GM20431 (cell line): Measurements from ENCODE around the gene TNFRSF21.

ENCODE experiments used
- in situ Hi-C: fragments of 300-500 bp; cut with MseI, MboI; formaldehyde crosslinking; loops from one replicate; pipeline ENCODE4 v1.15.0; 2020; ENCODE audit warnings: low sequenced_read_pairs; ENCODE audit not compliant: unreplicated experiment

Gene TNFRSF21

GRCh38 chr6:47256361-47256760 lies 53.3 kb downstream of the TNFRSF21 start:
- in situ Hi-C loops = no loop called here

DNA sequence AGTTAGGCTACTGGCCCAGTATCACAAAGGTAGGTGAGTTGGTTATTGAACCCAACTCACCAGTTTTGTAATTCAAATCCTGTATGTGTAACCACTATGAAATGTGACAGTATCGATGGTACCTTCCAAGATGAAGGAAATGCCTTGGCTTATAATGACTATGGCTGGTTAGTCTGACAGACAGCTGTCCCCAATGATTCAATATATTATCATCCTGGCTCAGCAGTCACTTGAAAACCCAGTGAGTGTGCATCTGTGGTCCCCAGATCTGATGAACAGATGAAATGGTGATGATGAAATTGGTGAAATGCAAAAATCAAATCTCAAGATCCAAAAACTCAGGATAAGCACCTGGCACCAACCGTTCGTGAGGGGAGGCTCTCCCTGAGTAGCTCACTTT lies 54.8 kb downstream of the TNFRSF21 start:
- in situ Hi-C loops = no loop called here

DNA sequence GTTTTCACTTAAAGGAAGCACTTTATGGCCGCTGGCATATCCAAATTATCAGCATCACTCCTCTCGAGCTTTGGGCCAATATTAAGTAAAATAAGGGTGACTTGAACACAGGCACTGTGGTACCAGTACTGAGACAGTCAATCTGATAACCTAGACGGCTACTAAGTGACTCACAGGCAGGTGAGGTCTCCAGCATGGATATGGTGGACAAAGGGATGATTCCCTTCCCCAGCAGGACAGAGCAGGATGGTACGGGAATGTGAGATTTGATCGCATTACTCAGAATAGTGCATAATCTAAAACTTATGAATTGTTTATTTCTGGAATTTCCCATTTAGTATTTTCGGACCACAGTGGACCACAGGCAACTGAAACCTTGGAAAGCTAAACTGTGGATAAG lies 55.7 kb downstream of the TNFRSF21 start:
- in situ Hi-C loops = no loop called here

- in situ Hi-C loops = no loop called here
Observed at GRCh38 chr6:47253136-47253535, 56.6 kb downstream of the TNFRSF21 start.

GRCh38 chr6:47252633-47253032 lies 57.1 kb downstream of the TNFRSF21 start:
- in situ Hi-C loops = no loop called here

DNA sequence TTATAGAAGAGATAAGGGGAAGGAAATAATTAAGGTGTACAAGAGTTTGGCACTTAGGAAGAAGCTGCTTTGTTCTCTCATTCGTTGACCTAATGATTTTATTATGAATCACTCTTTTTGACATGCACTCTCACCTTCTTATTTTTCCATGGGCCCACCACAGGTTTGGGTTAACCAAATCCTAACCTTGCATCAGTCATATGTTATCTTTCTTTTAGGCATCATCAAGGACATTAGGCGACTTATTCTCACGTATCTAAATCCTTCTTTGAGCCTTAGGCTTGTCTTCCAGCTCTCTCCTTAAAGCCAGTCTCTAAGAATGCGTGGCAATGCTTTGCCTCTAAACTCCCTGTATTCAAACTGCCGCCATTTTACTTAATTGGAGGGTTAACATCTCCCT lies 58.3 kb downstream of the TNFRSF21 start:
- in situ Hi-C loops = no loop called here

GRCh38 chr6:47250302-47250701 lies 59.4 kb downstream of the TNFRSF21 start:
- in situ Hi-C loops = no loop called here

- in situ Hi-C loops = no loop called here
Observed at GRCh38 chr6:47248446-47248845, 61.3 kb downstream of the TNFRSF21 start.

- in situ Hi-C loops = no loop called here
Observed at GRCh38 chr6:47247227-47247797, 62.4 kb downstream of the TNFRSF21 start.

DNA sequence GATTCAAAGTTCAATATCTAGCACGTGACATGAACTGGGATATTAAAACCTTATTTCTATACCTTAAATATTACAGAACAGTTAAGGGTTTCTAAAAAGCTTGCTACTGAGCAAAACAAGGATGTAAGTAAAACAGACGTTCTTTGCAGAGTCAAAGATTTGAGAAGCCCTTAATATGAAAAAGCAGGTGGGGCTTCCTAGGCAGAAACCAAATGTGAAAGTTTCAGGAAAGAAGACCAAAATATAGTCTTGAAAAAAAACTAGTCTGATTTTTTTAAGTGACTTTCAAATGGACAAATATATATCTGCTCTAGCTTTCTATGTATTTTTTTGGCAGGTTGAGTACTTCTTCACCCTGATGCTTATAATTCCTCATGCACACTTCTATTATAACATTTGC lies 63.2 kb downstream of the TNFRSF21 start:
- in situ Hi-C loops = no loop called here

DNA sequence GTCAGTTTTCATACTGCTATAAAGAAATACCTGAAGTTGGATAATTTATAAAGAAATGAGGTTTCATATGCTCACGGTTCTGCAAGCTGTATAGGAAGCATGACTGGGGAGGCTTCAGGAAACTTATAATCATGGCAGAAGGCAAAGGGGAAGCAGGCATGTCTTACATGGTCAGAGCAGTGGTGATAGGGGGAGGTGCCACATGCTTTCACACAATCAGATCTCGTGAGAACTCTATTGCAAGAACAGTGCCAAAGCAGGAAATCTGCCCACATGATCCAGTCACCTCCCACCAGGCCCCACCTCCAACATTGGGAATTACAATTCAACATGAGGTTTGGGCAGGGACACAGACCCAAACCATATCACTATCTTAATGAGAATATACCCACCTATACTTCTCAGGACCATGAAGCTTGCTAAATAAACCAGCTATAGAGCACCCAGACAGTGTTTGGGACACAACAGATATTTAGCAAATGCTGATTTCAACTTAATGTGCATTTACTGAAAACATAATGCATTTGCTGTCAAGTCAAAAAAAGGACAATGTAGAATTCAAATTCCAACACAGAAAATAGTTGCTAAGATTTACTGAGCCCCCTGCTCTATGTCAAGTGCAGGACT lies 63.8 kb downstream of the TNFRSF21 start:
- in situ Hi-C loops = no loop called here

GRCh38 chr6:47242483-47243386 lies 67.0 kb downstream of the TNFRSF21 start:
- in situ Hi-C loops = no loop called here

GRCh38 chr6:47241742-47242482 lies 67.8 kb downstream of the TNFRSF21 start:
- in situ Hi-C loops = no loop called here

DNA sequence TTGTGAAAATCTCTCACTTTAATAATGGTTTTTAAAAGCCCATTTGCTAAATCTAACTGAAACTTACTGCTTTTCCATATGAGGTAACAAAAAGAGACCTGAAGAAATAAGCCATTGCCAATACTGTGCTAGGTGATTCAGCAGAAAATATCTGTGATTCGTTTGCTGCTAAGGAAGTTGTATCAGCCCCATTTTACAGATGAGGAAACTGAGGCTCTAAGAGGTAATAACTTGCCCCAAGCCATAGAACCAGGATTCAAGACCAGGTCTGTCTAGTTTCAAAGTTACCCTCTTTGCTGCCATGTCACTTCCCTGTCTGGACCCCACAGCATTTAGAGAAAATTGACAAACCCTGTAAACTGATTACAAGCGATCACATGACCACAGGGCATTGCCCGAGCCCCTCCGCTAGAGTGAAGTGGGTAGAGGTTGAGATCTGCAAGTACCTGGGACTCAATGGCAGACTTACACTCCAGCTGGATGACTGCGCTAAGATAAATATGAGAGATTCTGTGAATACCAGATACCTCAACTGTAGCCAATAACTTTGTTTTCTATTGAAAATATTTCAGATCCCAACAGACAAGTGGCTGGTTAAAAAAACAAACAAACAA lies 69.3 kb downstream of the TNFRSF21 start:
- in situ Hi-C loops = no loop called here

- in situ Hi-C loops = no loop called here
Observed at GRCh38 chr6:47239546-47239945, 70.2 kb downstream of the TNFRSF21 start.

DNA sequence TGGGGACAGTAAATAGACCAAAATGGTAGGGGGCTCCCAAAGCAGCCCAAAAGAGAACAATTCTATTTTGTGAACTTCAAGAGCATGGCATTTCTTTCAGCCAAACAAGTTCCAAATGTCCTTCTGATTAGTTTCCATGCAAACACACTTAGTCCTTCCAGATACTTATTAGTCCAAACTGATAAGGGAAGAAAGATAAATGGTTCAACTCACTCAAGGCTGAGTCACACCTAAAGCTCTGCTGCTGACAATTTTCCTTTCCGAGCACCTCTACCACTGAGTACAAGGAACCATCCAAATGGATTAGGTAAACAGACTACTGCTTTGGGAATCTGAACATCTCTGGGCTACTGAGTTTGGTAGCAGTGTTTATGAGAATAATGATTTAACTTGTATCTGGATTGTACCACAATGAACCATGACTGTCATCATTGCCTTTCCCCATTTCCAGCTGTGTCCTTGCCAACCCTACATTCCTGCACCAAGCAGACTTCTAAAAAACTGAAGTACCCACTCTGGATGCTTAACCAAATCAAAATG lies 71.2 kb downstream of the TNFRSF21 start:
- in situ Hi-C loops = no loop called here

- in situ Hi-C loops = no loop called here
Observed at GRCh38 chr6:47237196-47237595, 72.5 kb downstream of the TNFRSF21 start.

GRCh38 chr6:47235964-47236760 lies 73.5 kb downstream of the TNFRSF21 start:
- in situ Hi-C loops = no loop called here

- in situ Hi-C loops = no loop called here
Observed at GRCh38 chr6:47235421-47235820, 74.3 kb downstream of the TNFRSF21 start.
